HL-60 (cell line): ENCODE results near the gene TP53I11.
A peak's percentile ranks its signal among the peaks of the same experiment; 100 is the strongest.

Experiments
- DNase-seq, 2 experiments: peaks; one replicate each; pipeline ENCODE4 v3.0.0-alpha.2; 2010 to 2020; ENCODE audit warnings: low read depth in 1 of 2, low spot score in 1 of 2
- H3K27ac ChIP-seq: fragments of 250-450 bp; sonication (Bioruptor Pico); replicated peaks from 2 replicates; pipeline ENCODE4 v1.5.1; 2020; ENCODE audit warnings: mild to moderate bottlenecking, moderate library complexity
- H3K27me3 ChIP-seq: fragments of 250-450 bp; sonication (Bioruptor Pico); 2 replicates; pipeline ENCODE4 v1.5.1; 2021; ENCODE audit warnings: mild to moderate bottlenecking, moderate library complexity; ENCODE audit not compliant: insufficient read depth, poor library complexity, severe bottlenecking
- H3K4me3 ChIP-seq: replicated peaks from 2 replicates; pipeline ENCODE4 v1.5.1; 2011; ENCODE audit warnings: mild to moderate bottlenecking, control low read depth, low read length; ENCODE audit not compliant: insufficient read depth
- GABPA ChIP-seq: IDR thresholded peaks from 2 replicates; pipeline ENCODE4 v1.6.1; 2012; ENCODE audit warnings: low read depth
- POLR2AphosphoS5 ChIP-seq: IDR thresholded peaks from 2 replicates; pipeline ENCODE4 v1.6.1; 2012; ENCODE audit warnings: low read depth
- SPI1 ChIP-seq: IDR thresholded peaks from 2 replicates; pipeline ENCODE4 v1.6.1; 2012; ENCODE audit warnings: low read depth, mild to moderate bottlenecking, borderline replicate concordance
- TF ChIP-seq, protein P1 (sequence below): IDR thresholded peaks from 2 replicates; pipeline ENCODE4 v1.6.1; 2012; ENCODE audit warnings: low read depth; ENCODE audit not compliant: insufficient replicate concordance
- TF ChIP-seq, protein P2 (sequence below): IDR thresholded peaks from one replicate; pipeline ENCODE4 v1.5.1; 2011; ENCODE audit warnings: low read length, control low read depth, inconsistent platforms; ENCODE audit not compliant: insufficient read depth

The TP53I11 gene

DNA sequence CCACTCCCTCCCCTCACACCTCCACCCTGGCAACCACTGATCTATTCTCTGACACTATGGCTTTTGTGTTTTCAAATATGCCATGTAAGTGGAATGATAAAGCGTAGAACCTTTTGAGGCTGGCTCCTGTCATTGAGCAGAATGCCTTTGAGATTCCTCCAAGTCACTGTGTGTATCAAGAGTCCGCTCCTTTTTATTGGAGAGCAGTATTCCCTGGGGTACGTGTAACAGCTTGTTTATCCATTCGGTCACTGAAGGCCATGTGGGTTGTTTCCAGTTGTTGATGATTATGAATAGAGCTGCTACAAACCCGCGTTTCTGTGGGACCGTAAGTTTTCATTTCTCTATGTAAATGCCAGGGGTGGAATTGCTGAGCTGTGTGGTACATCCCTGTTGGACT, 10.3 kb downstream of the TP53I11 start:
- Histone ChIP-seq H3K27me3 (no peaks in the 10 kb centered on the region), H3K4me3 (no peak overlapping the region), H3K27ac (no peak overlapping the region)
- TF ChIP-seq, protein P1, sequence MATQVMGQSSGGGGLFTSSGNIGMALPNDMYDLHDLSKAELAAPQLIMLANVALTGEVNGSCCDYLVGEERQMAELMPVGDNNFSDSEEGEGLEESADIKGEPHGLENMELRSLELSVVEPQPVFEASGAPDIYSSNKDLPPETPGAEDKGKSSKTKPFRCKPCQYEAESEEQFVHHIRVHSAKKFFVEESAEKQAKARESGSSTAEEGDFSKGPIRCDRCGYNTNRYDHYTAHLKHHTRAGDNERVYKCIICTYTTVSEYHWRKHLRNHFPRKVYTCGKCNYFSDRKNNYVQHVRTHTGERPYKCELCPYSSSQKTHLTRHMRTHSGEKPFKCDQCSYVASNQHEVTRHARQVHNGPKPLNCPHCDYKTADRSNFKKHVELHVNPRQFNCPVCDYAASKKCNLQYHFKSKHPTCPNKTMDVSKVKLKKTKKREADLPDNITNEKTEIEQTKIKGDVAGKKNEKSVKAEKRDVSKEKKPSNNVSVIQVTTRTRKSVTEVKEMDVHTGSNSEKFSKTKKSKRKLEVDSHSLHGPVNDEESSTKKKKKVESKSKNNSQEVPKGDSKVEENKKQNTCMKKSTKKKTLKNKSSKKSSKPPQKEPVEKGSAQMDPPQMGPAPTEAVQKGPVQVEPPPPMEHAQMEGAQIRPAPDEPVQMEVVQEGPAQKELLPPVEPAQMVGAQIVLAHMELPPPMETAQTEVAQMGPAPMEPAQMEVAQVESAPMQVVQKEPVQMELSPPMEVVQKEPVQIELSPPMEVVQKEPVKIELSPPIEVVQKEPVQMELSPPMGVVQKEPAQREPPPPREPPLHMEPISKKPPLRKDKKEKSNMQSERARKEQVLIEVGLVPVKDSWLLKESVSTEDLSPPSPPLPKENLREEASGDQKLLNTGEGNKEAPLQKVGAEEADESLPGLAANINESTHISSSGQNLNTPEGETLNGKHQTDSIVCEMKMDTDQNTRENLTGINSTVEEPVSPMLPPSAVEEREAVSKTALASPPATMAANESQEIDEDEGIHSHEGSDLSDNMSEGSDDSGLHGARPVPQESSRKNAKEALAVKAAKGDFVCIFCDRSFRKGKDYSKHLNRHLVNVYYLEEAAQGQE: no peak
- TF ChIP-seq SPI1: no peak
- TF ChIP-seq POLR2AphosphoS5: no peak
- TF ChIP-seq GABPA: no peak
- TF ChIP-seq, protein P2, sequence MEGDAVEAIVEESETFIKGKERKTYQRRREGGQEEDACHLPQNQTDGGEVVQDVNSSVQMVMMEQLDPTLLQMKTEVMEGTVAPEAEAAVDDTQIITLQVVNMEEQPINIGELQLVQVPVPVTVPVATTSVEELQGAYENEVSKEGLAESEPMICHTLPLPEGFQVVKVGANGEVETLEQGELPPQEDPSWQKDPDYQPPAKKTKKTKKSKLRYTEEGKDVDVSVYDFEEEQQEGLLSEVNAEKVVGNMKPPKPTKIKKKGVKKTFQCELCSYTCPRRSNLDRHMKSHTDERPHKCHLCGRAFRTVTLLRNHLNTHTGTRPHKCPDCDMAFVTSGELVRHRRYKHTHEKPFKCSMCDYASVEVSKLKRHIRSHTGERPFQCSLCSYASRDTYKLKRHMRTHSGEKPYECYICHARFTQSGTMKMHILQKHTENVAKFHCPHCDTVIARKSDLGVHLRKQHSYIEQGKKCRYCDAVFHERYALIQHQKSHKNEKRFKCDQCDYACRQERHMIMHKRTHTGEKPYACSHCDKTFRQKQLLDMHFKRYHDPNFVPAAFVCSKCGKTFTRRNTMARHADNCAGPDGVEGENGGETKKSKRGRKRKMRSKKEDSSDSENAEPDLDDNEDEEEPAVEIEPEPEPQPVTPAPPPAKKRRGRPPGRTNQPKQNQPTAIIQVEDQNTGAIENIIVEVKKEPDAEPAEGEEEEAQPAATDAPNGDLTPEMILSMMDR: no peak
- no peak for DNase-seq

DNA sequence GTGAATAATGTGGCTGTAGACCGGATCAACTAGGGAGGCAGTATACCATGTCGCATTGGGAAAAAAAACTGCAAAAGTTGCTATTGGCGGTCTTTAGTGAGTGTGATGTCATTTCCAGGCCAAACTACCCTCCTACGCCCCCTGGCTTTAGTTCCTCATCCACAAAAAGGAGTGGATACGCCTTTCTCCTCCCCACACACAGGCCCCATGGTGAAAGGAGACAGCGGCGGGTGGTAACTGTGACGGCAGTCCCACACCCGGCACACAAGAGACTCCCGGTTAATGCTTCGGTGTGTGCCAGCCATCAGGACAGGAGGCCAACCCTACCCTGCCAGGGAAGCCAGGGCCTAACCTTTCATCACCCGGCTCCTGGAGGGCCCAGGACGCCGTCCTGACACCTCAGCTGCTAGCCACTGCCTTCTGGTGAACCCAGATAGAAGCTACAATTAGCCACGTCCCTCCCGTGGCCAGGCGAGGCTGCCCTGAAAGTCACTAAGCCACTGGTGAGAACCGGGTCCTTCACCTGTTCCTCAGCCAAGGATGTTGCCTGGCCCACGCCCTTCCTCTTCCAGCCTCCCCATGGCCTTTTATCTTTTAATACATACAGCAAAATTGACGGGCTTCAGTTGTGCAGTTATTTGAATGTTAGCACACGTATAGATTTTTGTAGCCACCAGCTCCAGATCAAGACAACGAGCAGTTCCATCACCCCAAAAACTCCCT, 10.8 kb downstream of the TP53I11 start:
- H3K4me3 ChIP-seq: no peak overlapping the region
- TF ChIP-seq POLR2AphosphoS5 (no peak), GABPA (no peak)
- TF ChIP-seq, protein P2: peak; percentile 36
- H3K27me3 ChIP-seq: no peaks in the 10 kb centered on the region
- H3K27ac ChIP-seq: no peak overlapping the region
- peak in 1 of 2 experiments; percentile 45 for DNase-seq

DNA sequence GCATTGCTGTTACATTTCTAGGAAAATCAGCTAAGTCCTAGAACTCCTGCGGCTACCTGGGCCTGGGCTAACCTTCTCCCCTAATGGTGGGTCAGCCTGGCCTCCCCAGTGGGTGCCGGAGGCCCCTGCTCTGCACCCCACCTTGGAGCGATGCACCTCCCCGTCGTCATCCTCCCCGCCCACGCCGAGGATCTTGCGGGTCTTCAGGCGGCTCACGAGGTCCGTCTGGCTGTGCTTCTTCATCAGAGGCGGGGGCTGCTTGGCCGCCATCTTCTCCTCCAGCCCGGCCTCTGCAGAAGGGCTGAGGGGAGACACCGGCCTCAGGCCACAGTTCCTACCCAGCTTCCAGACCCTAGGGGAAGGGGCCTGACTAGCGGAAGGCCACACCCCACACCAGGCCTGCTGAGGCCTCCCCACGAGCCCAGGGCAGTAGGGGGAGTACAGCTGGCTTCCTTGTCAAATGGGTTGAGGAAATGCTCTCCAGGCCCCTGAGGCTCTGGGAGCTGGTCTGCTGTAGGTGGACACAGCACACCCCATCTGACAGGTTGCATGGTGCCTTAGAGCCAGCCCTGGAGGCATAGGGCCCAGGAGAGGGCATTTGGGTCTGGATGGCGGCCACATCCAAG, 12.5 kb downstream of the TP53I11 start:
- no peak for DNase-seq
- H3K27ac ChIP-seq: no peak overlapping the region
- TF ChIP-seq SPI1 (no peak), POLR2AphosphoS5 (no peak), GABPA (no peak)
- TF ChIP-seq, protein P1: no peak
- TF ChIP-seq, protein P2: no peak

More for the DNA sequence above, 12.5 kb downstream of the TP53I11 start:
- Histone ChIP-seq H3K4me3 (no peak overlapping the region), H3K27me3 (no peaks in the 10 kb centered on the region)
